GM21515 (cell line): Measurements from ENCODE around the gene CXCR2.
A peak's percentile ranks its signal among the peaks of the same experiment; 100 is the strongest.
"Not testable (repeated sequence)": the region's sequence is repeated elsewhere in the genome, so short reads cannot be mapped to it uniquely, and the experiment has no call there.

Experiments
- ATAC-seq: cut with Tn5 transposase; IDR thresholded peaks from one replicate; pipeline ENCODE4 v1.9.1; 2021; ENCODE audit not compliant: unreplicated experiment

Gene CXCR2

DNA sequence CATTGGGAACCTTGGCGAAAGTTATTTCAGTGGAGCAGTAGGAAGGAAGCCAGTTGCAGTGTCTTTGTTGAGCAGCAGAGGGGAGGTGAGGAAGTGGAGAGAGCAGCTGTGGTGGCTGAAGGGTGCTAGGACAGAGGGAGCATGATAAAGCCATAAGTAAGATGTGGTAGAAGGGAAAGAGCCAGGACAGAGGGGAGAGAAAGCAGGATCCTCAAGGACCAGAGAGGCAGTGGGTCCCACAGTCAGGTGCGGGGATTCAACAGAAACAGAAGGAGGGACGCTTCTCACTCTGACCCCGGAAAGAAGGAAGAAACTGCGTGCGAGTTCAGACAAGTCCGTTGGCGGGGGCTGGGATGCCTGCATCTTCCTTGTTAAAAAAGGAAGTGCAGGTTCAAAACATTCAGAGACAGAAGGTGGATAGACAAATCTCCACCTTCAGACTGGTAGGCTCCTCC, at the start of gene CXCR2:
TSS of gene CXCR2 (plus strand) at position 403 of the 455 bp plus-strand sequence. CDS start 8,774 bp downstream, outside the sequence.
- no peak for ATAC-seq

GRCh38 chr2:218077464-218078216, 48.2 kb upstream of the CXCR2 start:
- no peak for ATAC-seq

DNA sequence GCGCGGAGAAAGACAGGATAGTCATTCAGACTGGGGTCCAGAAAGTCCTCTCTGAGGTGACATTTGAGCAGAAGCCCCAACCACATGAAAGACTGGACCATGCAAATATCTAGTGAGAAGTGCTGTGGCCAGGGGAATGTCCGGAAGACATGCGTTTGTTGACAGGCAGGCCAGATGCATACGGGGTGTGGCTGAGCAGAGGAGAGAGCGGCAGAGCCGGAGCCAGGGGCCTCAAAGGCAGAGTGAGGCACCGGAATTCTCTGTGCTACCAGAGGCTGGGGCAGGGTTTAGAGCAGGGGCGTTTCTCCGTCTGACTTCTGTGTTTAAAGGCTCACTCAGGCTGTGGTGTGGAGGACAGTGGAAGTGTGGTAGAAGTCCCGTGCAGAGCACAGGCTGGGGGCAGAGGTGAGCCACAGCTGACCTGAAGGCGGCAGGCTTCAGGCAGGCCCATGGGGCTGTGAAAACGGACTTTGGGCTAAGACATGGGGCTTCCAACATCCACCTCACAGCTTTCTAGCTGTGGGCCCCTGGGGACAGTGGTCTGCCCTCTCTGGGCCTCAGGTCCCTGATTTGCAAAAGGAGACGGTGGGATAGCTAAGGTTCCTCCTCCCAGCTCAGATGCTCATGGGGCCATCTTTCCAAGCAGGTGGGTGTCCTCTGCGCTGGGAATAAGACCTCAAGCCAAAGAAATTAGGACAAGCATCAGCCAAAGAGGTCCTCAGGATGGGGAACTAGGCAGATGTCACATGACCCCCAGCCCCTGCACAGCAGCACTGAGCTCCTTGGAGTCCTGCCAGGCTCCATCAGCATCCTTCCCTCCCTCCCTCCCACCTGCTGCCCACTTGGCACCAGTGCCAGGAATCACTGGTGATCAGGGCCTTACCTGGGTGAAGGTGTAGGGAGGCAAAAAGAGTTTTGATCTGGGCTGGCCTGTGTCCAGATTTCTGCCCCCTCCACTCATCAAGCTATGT, 45.6 kb upstream of the CXCR2 start:
- no peak for ATAC-seq

DNA sequence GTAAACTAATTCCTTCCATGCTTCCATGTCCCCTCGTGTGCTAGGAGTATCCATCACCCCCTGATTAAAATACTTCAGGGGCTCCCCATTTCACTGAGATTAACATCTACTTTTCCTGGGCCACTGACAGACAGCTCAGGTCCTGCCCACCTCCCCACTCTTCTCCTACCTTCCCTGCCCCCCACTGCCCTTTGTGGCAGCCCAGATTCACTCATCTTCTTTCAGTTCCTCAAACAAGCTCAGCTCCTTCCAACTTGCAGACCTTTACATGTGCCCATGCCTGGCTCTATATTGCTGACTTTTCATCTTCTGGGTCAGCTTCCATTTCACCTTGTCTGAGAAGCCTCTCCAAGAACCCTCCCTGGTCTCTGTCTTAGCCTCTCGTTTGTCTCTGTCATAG, 44.8 kb upstream of the CXCR2 start:
- peak; percentile 76 for ATAC-seq

- no peak for ATAC-seq
Observed at GRCh38 chr2:218081695-218082094, 44.1 kb upstream of the CXCR2 start.

- ATAC-seq, result no peak
Observed at GRCh38 chr2:218082586-218083351, 43.1 kb upstream of the CXCR2 start.

DNA sequence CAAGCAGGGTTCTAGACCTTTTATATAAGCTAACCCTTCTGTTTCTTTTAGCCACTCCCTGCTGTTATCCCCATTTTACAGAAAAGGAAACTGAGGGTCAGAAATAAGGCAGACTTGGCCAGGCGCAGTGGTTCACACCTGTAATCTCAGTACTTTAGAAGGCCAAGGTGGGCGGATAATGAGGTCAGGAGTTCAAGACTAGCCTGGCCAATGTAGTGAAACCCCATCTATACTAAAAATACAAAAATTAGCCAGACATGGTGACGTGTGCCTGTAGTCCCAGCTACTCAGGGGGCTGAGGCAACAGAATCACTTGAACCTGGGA, 42.5 kb upstream of the CXCR2 start:
- no peak for ATAC-seq

DNA sequence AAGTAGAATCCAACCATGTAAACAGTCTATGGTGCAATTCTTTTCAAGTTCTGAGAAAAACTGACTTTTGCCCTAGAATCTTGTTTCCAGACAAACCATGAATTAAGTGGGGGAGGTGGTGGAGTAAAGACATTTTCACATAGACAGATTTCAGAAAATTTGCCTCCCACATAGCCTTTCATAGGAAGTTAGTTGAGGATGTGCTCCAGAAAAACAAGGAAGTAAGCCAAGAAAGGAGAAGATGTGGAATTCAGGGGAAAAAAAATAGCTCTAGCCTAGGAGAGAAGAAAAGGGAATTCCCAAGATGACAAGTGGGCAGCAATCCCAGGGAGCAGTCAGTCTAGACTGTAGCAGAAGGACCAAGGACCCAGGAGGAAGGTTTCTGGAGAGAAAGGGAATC, 39.4 kb upstream of the CXCR2 start:
- ATAC-seq, result no peak

- no peak for ATAC-seq
Observed at GRCh38 chr2:218089259-218089658, 36.6 kb upstream of the CXCR2 start.

DNA sequence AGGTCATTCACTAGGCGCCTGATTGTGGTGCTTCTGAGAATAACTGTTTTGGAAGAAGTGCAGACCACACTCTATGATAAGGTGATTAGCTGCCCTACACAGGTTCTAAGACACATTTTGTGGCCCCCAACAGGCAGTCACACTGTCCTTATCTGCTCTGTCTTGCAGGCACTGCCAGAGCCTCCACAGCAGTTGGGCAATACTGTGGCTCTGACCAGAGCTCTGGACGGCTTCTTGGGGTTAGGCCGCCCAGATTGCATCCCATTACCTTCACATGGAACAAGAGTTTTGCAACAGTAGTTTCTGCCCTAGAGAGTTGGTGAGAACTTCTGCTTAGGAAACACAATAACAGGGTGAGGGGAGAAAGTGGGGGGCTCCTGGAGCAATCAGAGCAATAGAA, 34.1 kb upstream of the CXCR2 start:
- no peak for ATAC-seq

- ATAC-seq, result no peak
Observed at GRCh38 chr2:218093879-218094278, 31.9 kb upstream of the CXCR2 start.

GRCh38 chr2:218095853-218096252, 30.0 kb upstream of the CXCR2 start:
- ATAC-seq, result no peak

GRCh38 chr2:218097975-218098374, 27.9 kb upstream of the CXCR2 start:
- ATAC-seq, result no peak

- not testable (repeated sequence) for ATAC-seq
Observed at GRCh38 chr2:218108834-218109233, 17.0 kb upstream of the CXCR2 start.

- not testable (repeated sequence) for ATAC-seq
Observed at GRCh38 chr2:218121789-218122188, 4.0 kb upstream of the CXCR2 start.

GRCh38 chr2:218122286-218122685, 3.5 kb upstream of the CXCR2 start:
- ATAC-seq, result not testable (repeated sequence)

GRCh38 chr2:218123986-218124385, 1.8 kb upstream of the CXCR2 start:
- no peak for ATAC-seq

DNA sequence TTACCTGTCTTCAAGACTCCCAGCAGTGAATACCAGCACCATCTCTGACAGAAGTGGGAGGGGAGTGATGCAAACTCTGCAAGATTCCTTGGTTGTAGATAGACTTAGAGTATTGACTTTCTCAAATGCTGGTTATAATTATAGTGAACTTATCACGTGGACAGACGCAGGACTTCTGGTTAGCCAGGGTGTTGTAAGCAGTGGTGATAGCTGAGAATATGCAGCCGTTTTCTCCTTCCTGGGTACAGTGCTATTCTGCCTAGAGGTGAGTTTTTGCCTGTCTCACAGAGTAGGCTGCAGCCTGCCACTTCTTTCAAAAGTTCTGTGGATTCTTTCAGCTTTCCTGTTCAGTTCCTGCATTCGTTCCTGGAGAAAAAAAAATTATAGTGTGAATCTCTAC, 733 bp upstream of the CXCR2 start:
- no peak for ATAC-seq

- ATAC-seq, result no peak
Observed at GRCh38 chr2:218127929-218128455, 2.2 kb downstream of the CXCR2 start.

- no peak for ATAC-seq
Observed at GRCh38 chr2:218128781-218129457, 3.1 kb downstream of the CXCR2 start.
